22Rv1 (cell line): ENCODE data around the gene ATP13A4.

Source experiments
- H3K27ac ChIP-seq: fragments of 450-650 bp; 2 replicates; pipeline ENCODE4 v1.5.1; 2017
- ZFX ChIP-seq: fragments of 450-650 bp; IDR thresholded peaks from 2 replicates; pipeline ENCODE4 v1.6.1; 2017; ENCODE audit warnings: antibody characterized with exemption, borderline replicate concordance
- TF ChIP-seq, protein P1 (sequence below): fragments of 450-650 bp; IDR thresholded peaks from 2 replicates; pipeline ENCODE4 v1.5.1; 2017; ENCODE audit warnings: mild to moderate bottlenecking

Gene ATP13A4

DNA sequence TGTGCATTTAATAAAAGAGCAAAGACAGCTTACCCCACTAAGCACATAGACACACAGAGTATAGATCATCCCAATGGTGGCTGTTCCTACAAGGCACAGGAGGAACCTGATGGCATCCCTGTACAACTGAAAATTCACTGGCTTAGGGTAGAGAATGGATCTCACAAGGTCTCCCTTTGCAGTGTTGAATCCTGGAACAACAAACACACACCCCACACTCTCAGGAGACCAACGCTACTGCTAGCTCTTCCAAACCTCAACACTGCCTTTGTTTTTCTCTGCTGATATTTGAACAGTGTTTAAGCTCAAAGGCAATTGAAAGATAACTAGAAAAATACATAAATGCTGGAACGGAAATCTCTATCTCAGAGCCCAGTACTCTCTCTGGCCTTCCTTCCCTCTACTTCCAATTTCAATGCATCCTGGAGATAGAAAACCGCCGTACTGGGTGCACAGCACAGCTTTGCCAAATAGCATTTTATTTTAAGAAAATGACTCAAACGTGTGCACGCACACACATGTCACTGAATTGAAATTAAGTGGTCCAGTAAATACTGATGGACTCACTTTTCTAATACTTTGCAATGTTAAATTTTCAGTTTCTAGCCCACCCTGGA is 88.6 kb downstream of the ATP13A4 start:
- TF ChIP-seq ZFX = no peak
- TF ChIP-seq, protein P1, sequence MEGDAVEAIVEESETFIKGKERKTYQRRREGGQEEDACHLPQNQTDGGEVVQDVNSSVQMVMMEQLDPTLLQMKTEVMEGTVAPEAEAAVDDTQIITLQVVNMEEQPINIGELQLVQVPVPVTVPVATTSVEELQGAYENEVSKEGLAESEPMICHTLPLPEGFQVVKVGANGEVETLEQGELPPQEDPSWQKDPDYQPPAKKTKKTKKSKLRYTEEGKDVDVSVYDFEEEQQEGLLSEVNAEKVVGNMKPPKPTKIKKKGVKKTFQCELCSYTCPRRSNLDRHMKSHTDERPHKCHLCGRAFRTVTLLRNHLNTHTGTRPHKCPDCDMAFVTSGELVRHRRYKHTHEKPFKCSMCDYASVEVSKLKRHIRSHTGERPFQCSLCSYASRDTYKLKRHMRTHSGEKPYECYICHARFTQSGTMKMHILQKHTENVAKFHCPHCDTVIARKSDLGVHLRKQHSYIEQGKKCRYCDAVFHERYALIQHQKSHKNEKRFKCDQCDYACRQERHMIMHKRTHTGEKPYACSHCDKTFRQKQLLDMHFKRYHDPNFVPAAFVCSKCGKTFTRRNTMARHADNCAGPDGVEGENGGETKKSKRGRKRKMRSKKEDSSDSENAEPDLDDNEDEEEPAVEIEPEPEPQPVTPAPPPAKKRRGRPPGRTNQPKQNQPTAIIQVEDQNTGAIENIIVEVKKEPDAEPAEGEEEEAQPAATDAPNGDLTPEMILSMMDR = no peak
- no peak overlapping the region for H3K27ac ChIP-seq

DNA sequence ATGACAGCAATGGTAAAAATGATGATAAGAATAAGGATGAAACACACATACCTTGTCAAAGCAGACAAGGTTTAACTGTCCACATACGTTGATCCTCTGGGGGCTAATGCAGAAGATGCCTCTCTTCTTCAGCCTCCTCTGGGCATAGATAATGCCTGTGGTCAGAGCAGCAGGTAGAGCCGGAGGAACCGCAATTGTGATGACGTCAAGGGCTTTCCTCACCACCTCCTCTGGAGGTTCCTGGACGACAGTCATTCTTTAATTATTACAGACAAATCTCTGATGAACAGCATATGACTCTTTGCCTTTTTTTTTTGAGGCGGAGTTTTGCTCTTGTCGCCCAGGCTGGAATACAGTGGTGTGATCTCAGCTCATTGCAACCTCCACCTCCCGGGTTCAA is 89.8 kb downstream of the ATP13A4 start:
- TF ChIP-seq, protein P1 = no peak
- no peak for TF ChIP-seq ZFX
- H3K27ac ChIP-seq = no peak overlapping the region

DNA sequence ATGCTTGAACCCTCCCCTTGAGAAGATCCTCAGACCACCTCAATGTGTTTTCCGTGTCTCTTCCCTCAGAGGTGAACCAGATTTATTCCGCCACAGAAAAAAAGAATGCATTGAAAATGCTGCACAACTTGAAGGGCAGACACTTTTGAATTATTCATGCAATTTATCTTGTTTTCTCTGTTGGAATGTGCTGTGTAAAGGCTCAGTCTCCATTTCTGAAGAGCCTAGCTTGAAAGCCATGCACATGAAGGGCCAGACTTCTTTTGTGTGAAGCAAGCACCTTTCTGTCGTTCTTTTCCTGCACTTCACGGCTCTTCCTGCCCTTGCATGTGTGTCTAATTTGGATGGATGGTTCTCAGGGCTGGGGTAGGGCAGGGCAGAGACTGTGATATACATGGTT is 97.2 kb downstream of the ATP13A4 start:
- TF ChIP-seq ZFX = no peak
- TF ChIP-seq, protein P1 = no peak
- no peak overlapping the region for H3K27ac ChIP-seq

DNA sequence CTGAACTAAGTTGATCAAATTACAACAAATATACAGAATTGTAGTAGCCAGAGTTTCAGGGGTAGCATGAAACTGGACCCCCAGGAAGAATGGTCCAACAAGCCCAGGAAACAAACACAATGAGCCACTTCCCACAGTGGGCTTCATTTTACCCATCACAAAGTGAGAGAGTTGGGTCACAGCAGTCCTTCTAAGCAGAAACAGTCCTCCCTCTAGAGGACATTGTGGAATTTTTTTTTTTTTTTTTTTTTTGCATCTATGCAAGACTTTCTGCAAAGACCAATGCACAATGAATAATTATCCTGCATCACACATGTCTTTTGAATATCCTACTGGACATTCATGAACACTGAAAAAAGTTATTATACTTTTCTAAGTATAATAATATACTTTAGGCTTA is 102.4 kb downstream of the ATP13A4 start:
- H3K27ac ChIP-seq = no peak overlapping the region
- no peak for TF ChIP-seq ZFX
- TF ChIP-seq, protein P1 = peak; percentile 21

DNA sequence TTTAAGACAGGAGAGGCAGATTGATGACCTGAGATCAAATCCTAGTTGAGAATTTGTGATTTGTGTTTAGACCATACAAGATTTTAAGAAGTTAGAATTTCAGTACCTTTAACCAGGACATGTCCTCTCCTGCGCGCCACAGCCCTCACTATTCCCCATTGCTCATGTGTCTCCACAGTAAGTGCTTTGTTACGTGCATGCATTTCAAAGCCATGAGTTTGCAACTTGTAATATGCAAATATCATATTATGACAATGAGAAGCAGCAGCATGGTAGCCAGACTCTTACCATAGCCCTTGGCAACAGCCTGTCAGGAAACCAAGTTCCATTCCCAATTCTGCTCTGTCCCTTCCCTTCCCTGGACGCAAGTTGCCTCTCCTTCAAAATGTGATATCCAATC is 102.8 kb downstream of the ATP13A4 start:
- TF ChIP-seq, protein P1 = no peak
- TF ChIP-seq ZFX = no peak
- H3K27ac ChIP-seq = no peak overlapping the region

DNA sequence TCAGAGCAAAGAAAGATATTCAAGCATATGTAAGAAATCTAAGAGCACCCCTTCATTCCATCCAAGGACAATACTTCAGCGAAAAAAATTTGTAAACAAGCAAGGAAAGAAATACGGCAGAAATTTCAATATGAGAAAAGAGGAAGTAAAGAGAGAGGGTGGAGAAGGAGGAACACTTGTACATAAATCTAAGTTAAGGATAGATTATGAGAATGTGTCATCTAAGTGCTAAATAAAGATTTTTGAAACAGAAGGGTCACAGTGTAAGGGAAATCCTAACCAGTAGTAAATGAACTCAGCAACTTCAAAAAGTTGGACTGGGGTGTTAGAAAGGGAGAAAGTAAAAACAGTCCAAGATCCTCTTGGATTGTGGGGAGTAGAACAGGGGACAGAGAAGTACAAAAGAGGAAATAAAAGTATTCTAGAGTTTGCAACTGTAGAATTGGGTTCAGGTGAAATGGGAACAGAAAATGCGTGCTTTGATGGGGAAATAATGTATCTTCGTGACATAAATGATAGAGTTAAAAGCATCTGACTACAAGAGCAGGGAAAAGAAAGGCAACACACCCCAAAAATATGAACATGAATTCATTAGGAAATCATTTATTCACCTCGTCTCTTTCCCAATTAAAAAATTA is 107.6 kb downstream of the ATP13A4 start:
- TF ChIP-seq, protein P1 = no peak
- no peak for TF ChIP-seq ZFX
- no peak overlapping the region for H3K27ac ChIP-seq

DNA sequence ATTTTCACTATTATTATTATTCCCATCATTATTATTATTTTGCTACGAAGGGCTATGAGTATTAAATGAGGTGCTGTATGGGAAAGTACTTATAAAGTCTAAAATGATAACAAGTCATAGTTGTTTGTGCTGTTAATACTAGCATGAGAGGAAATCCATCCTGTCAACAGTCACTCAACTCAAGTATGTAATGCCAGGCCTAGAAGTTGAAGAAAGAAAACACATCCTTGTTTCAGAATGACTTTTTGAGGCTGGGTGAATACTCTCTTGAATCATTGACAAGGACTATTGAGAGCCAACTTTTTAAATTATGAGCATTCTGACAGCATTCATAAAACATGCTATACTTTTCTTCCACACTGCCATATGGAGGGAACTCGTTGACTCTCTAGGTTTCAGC is 115.3 kb downstream of the ATP13A4 start:
- no peak overlapping the region for H3K27ac ChIP-seq
- TF ChIP-seq, protein P1 = no peak
- TF ChIP-seq ZFX = no peak
